Liver (tissue), 9 donors: Measurements from ENCODE around the gene RIMBP2. TPM values are rescaled to one million over a fixed set of nuclear protein-coding genes. Genes with fewer than 3 reads are reported as not detected.

Source experiments
- DNase-seq: peaks from one replicate; pipeline ENCODE4 v3.0.0-alpha.2; 2017; ENCODE audit warnings: low spot score
- H3K27ac ChIP-seq, 2 donors: one replicate each; pipeline ENCODE4 v1.7.0; 2013; ENCODE audit warnings: inconsistent platforms in 2 of 2, low read length in 2 of 2, control low read depth in 1 of 2, low read depth in 1 of 2, mild to moderate bottlenecking in 1 of 2
- H3K27me3 ChIP-seq, 4 donors: one replicate each; pipeline versions ENCODE4 v1.6.1 to v1.7.0; 2013; ENCODE audit warnings: low read length in 3 of 4, inconsistent platforms in 1 of 4, mild to moderate bottlenecking in 1 of 4, moderate library complexity in 1 of 4; ENCODE audit not compliant: control insufficient read depth in 4 of 4, insufficient read depth in 4 of 4
- H3K36me3 ChIP-seq, 4 donors: one replicate each; pipeline versions ENCODE4 v1.6.1 to v1.7.0; 2013; ENCODE audit warnings: low read length in 3 of 4, mild to moderate bottlenecking in 3 of 4, low read depth in 1 of 4, moderate library complexity in 1 of 4; ENCODE audit not compliant: control insufficient read depth in 4 of 4, insufficient read depth in 3 of 4
- H3K4me1 ChIP-seq, 4 donors: one replicate each; pipeline versions ENCODE4 v1.6.1 to v1.7.0; 2013; ENCODE audit warnings: low read length in 3 of 4, mild to moderate bottlenecking in 3 of 4, moderate library complexity in 1 of 4; ENCODE audit not compliant: control insufficient read depth in 4 of 4, insufficient read depth in 4 of 4
- H3K4me3 ChIP-seq, 3 donors: one replicate each; pipeline versions ENCODE4 v1.6.1 to v1.7.0; 2013; ENCODE audit warnings: low read length in 3 of 3, control low read depth in 1 of 3, low read depth in 1 of 3, mild to moderate bottlenecking in 1 of 3
- H3K9ac ChIP-seq, 2 donors: one replicate each; pipeline ENCODE4 v1.7.0; 2013; ENCODE audit warnings: low read length in 2 of 2, mild to moderate bottlenecking in 2 of 2, moderate library complexity in 2 of 2, control low read depth in 1 of 2, low read depth in 1 of 2
- H3K9me3 ChIP-seq, 4 donors: one replicate each; pipeline versions ENCODE4 v1.6.1 to v1.7.0; 2013; ENCODE audit warnings: low read length in 3 of 4; ENCODE audit not compliant: control insufficient read depth in 4 of 4
- EGR1 ChIP-seq, 2 donors: IDR thresholded peaks; 2 replicates each; pipeline ENCODE4 v1.6.1; 2016 to 2018; ENCODE audit warnings: antibody characterized with exemption in 2 of 2, low read depth in 2 of 2
- FOXA1 ChIP-seq: IDR thresholded peaks from 2 replicates; pipeline ENCODE4 v1.6.1; 2016; ENCODE audit warnings: antibody characterized with exemption
- FOXA2 ChIP-seq: IDR thresholded peaks from 2 replicates; pipeline ENCODE4 v1.6.1; 2016; ENCODE audit warnings: antibody characterized with exemption
- GABPA ChIP-seq, 2 donors: IDR thresholded peaks in 1 of 2; conservative IDR thresholded peaks in 1 of 2; 2 replicates each; pipeline ENCODE4 v1.6.1; 2016; ENCODE audit warnings: antibody characterized with exemption in 2 of 2, mild to moderate bottlenecking in 1 of 2, moderate library complexity in 1 of 2
- HNF4A ChIP-seq, 2 donors: conservative IDR thresholded peaks; 2 replicates each; pipeline ENCODE4 v1.6.1; 2016; ENCODE audit warnings: antibody characterized with exemption in 2 of 2, mild to moderate bottlenecking in 2 of 2
- HNF4G ChIP-seq: IDR thresholded peaks from 2 replicates; pipeline ENCODE4 v1.6.1; 2016; ENCODE audit warnings: antibody characterized with exemption
- MAX ChIP-seq: IDR thresholded peaks from 2 replicates; pipeline ENCODE4 v1.6.1; 2016; ENCODE audit warnings: antibody characterized with exemption
- NR2F2 ChIP-seq: IDR thresholded peaks from 2 replicates; pipeline ENCODE4 v1.6.1; 2016; ENCODE audit warnings: antibody characterized with exemption
- RAD21 ChIP-seq, 2 donors: IDR thresholded peaks; 2 replicates each; pipeline ENCODE4 v1.6.1; 2016; ENCODE audit warnings: antibody characterized with exemption in 2 of 2, mild to moderate bottlenecking in 2 of 2
- REST ChIP-seq: IDR thresholded peaks from 2 replicates; pipeline ENCODE4 v1.6.1; 2016; ENCODE audit warnings: antibody characterized with exemption, mild to moderate bottlenecking
- RXRA ChIP-seq, 2 donors: IDR thresholded peaks; 2 replicates each; pipeline ENCODE4 v1.6.1; 2017 to 2018; ENCODE audit warnings: antibody characterized with exemption in 2 of 2, mild to moderate bottlenecking in 1 of 2
- TAF1 ChIP-seq: conservative IDR thresholded peaks from 2 replicates; pipeline ENCODE4 v1.6.1; 2016; ENCODE audit warnings: antibody characterized with exemption, mild to moderate bottlenecking
- WGBS: extraction: QIAGEN DNeasy Blood & Tissue Kit; methylation state at CpG from one replicate; pipeline ENCODE4 v1.1.7; 2013; 5-methylcytosine and 5-hydroxymethylcytosine counted together
- polyA plus RNA-seq, 2 donors: library from polyadenylated mRNA; stranded (reverse) in 1 of 2; unstranded in 1 of 2; fragments of 200-250 nt in 1 of 2; fragments of >200 nt in 1 of 2; fragmentation: Nextera tagmentation in 1 of 2; extraction: Ambion mirVana in 1 of 2; gene quantifications; one replicate each; pipeline versions ENCODE4 v1.2.1 to v1.2.3, GENCODE V29; 2013 to 2015
- total RNA-seq, 2 donors: library from RNA; depleted of rRNA; stranded (reverse); fragments of >200 nt; gene quantifications; one replicate each; pipeline ENCODE4 v1.2.3, GENCODE V29; 2014
- TF ChIP-seq, protein P1 (sequence below): IDR thresholded peaks from 2 replicates; pipeline ENCODE4 v1.6.1; 2016; ENCODE audit warnings: antibody characterized with exemption
- TF ChIP-seq, protein P2 (sequence below): fragments of 150-350 bp; IDR thresholded peaks from 2 replicates; pipeline ENCODE4 v1.5.1; 2017; ENCODE audit warnings: improper control_type of control experiment, low read depth, low read length; ENCODE audit not compliant: missing input control
- donor health status: healthy.
- donor health status: healthy.
- donor health status: healthy.
- donor health status: healthy.
- donor health status: healthy.

RIMBP2 gene
- total and polyA plus RNA-seq, 4 donors = 0.01 to 0.17 (median 0.09) TPM; not detected in 1

DNA sequence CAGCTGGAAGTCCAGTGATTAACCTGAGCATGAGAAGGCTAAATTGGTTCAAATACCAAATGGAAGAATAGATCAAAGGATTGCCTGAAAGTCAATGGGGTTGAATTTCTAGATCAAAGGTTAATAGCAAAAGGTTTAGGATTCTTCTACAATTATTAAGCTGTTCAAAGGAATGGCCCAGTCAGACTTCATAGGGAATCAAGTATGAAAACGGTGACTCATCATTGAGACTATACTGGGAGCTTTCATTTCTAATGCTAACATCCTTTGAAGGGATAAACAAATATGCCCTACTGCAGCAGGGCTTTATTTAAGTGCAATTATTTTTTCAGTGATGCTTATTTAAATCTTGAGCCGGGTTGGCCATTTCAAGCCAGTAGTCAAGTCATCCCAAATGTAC, 152.8 kb downstream of the RIMBP2 start:
- Histone ChIP-seq H3K27ac (no peak overlapping the region), H3K36me3 (no peaks in the 10 kb centered on the region), H3K9me3 (peaks cover 2 to 14% (median 8%) of the 10 kb centered on the region in 4 donors), H3K4me1 (no peaks in the 10 kb centered on the region), H3K9ac (no peak overlapping the region), H3K4me3 (no peak overlapping the region), H3K27me3 (no peaks in the 10 kb centered on the region)
- TF ChIP-seq FOXA2 (no peak), RAD21 (IDR thresholded peaks at IDR 0.05) (no peak), HNF4G (no peak), REST (no peak), TAF1 (no peak), MAX (no peak), GABPA (IDR thresholded peaks at IDR 0.05 in 1 of 2, conservative IDR thresholded peaks at IDR 0.05 in 1 of 2) (no peak), HNF4A (conservative IDR thresholded peaks at IDR 0.05) (no peak), FOXA1 (no peak), RXRA (IDR thresholded peaks at IDR 0.05) (no peak)
- TF ChIP-seq, protein P1, sequence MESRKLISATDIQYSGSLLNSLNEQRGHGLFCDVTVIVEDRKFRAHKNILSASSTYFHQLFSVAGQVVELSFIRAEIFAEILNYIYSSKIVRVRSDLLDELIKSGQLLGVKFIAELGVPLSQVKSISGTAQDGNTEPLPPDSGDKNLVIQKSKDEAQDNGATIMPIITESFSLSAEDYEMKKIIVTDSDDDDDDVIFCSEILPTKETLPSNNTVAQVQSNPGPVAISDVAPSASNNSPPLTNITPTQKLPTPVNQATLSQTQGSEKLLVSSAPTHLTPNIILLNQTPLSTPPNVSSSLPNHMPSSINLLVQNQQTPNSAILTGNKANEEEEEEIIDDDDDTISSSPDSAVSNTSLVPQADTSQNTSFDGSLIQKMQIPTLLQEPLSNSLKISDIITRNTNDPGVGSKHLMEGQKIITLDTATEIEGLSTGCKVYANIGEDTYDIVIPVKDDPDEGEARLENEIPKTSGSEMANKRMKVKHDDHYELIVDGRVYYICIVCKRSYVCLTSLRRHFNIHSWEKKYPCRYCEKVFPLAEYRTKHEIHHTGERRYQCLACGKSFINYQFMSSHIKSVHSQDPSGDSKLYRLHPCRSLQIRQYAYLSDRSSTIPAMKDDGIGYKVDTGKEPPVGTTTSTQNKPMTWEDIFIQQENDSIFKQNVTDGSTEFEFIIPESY = no peak
- TF ChIP-seq, protein P2, sequence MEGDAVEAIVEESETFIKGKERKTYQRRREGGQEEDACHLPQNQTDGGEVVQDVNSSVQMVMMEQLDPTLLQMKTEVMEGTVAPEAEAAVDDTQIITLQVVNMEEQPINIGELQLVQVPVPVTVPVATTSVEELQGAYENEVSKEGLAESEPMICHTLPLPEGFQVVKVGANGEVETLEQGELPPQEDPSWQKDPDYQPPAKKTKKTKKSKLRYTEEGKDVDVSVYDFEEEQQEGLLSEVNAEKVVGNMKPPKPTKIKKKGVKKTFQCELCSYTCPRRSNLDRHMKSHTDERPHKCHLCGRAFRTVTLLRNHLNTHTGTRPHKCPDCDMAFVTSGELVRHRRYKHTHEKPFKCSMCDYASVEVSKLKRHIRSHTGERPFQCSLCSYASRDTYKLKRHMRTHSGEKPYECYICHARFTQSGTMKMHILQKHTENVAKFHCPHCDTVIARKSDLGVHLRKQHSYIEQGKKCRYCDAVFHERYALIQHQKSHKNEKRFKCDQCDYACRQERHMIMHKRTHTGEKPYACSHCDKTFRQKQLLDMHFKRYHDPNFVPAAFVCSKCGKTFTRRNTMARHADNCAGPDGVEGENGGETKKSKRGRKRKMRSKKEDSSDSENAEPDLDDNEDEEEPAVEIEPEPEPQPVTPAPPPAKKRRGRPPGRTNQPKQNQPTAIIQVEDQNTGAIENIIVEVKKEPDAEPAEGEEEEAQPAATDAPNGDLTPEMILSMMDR = no peak
- WGBS = 76% methylated on average over 2 of the region's 2 CpGs
- DNase-seq = no peak

DNA sequence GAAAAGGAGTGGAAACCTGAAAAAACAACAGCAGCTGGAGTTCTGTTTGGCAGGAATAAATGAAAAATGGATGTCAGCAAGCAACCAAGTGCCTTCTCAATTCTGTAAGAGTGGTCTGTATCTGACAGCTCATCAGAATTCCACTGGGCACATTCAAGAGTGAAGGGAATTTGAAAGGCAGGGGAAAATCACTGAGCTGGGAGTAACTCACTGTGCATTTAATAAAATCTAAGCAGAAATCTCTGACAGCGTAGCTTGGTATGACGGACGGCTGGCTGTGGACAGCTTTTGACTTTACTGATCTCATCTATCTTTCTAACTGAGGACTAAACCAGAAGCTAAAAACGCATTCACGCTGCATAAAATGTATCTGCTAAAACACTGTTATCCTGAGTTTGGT, 153.4 kb downstream of the RIMBP2 start:
- no peak for DNase-seq
- Histone ChIP-seq H3K27ac (no peak overlapping the region), H3K9ac (no peak overlapping the region), H3K4me1 (no peaks in the 10 kb centered on the region), H3K27me3 (no peaks in the 10 kb centered on the region), H3K9me3 (peaks cover 2 to 14% (median 8%) of the 10 kb centered on the region in 4 donors), H3K4me3 (no peak overlapping the region), H3K36me3 (no peaks in the 10 kb centered on the region)
- TF ChIP-seq RAD21 (IDR thresholded peaks at IDR 0.05) (no peak), NR2F2 (no peak), FOXA2 (no peak), EGR1 (IDR thresholded peaks at IDR 0.05; ENCODE audit: low read depth in 2 of 2) (no peak)
- TF ChIP-seq, protein P1 = no peak
- TF ChIP-seq, protein P2 = no peak
- WGBS = 67% methylated on average over 5 of the region's 5 CpGs
